Right forelimb (tissue), 1 donor: Measurements from ENCODE around the gene NINL.
"Not testable (repeated sequence)": the region's sequence is repeated elsewhere in the genome, so short reads cannot be mapped to it uniquely, and the experiment has no call there.

Experiments used
- DNase-seq: peaks from one replicate; pipeline ENCODE4 v3.0.0-alpha.2; 2018

The NINL gene

GRCh38 chr20:25584905-25585704, at the start of gene NINL:
Gene NINL, minus strand, starts transcription at chr20:25585531. Its CDS starts 58,944 bp downstream, at chr20:25526587.
- DNase-seq: peak; percentile 84

- DNase-seq: no peak
These were observed 47.8 kb upstream of the NINL start for GRCh38 chr20:25632940-25633790.

- DNase-seq: not testable (repeated sequence)
These were observed 45.3 kb upstream of the NINL start for GRCh38 chr20:25630615-25631014.

GRCh38 chr20:25629816-25630499, 44.6 kb upstream of the NINL start:
- no peak for DNase-seq

GRCh38 chr20:25626779-25627178, 41.4 kb upstream of the NINL start:
- no peak for DNase-seq

- no peak for DNase-seq
These were observed 39.2 kb upstream of the NINL start for GRCh38 chr20:25624500-25624939.

- DNase-seq: peak; percentile 96
These were observed 38.6 kb upstream of the NINL start, which contains the start of gene NANP for GRCh38 chr20:25623736-25624499. Gene NANP, minus strand, starts transcription at chr20:25624014. Its CDS starts 66 bp downstream, at chr20:25623948.

GRCh38 chr20:25623225-25623735, 37.9 kb upstream of the NINL start:
- DNase-seq: peak; percentile 66

- no peak for DNase-seq
These were observed 37.3 kb upstream of the NINL start for GRCh38 chr20:25622450-25623224.

GRCh38 chr20:25622049-25622448, 36.7 kb upstream of the NINL start:
- DNase-seq: no peak

GRCh38 chr20:25619514-25619913, 34.2 kb upstream of the NINL start:
- DNase-seq: no peak

- DNase-seq: no peak
These were observed 23.4 kb upstream of the NINL start for GRCh38 chr20:25608774-25609173.

- no peak for DNase-seq
These were observed 20.9 kb upstream of the NINL start for GRCh38 chr20:25606094-25606695.

- no peak for DNase-seq
These were observed 19.8 kb upstream of the NINL start for GRCh38 chr20:25605148-25605547.

- DNase-seq: no peak
These were observed 19.3 kb upstream of the NINL start for GRCh38 chr20:25604611-25605010.

- DNase-seq: not testable (repeated sequence)
These were observed 17.6 kb upstream of the NINL start for GRCh38 chr20:25602914-25603309.

- not testable (repeated sequence) for DNase-seq
These were observed 17.0 kb upstream of the NINL start for GRCh38 chr20:25602191-25602913.

- no peak for DNase-seq
These were observed 16.3 kb upstream of the NINL start for GRCh38 chr20:25601659-25602058.

- DNase-seq: no peak
These were observed 15.3 kb upstream of the NINL start for GRCh38 chr20:25600632-25601031.
